Testis (tissue), 3 donors: ENCODE measurements around the gene NCAM1. TPM values are rescaled to one million over a fixed set of nuclear protein-coding genes. Genes with fewer than 3 reads are reported as not detected.

ENCODE experiments used
- DNase-seq: peaks from one replicate; pipeline ENCODE4 v3.0.0-alpha.2; 2019
- H3K27ac ChIP-seq, 2 donors: fragments of 200-600 bp; sonication (generic); one replicate each; pipeline ENCODE4 v1.5.1; 2019
- H3K27me3 ChIP-seq: fragments of 200-600 bp; sonication (generic); one replicate; pipeline ENCODE4 v1.5.1; 2019
- H3K36me3 ChIP-seq: fragments of 200-600 bp; sonication (generic); one replicate; pipeline ENCODE4 v1.5.1; 2017; ENCODE audit warnings: low read depth; ENCODE audit errors: missing control alignments
- H3K4me1 ChIP-seq: fragments of 200-600 bp; sonication (generic); one replicate; pipeline ENCODE4 v1.5.1; 2019
- H3K4me3 ChIP-seq, 2 donors: fragments of 200-600 bp; sonication (generic); one replicate each; pipeline ENCODE4 v1.5.1; 2017 to 2019
- H3K9me3 ChIP-seq: fragments of 200-600 bp; sonication (generic); one replicate; pipeline ENCODE4 v1.5.1; 2017
- CTCF ChIP-seq, 3 experiments: fragments of 450-650 bp in 2 of 3; fragments of 200-600 bp in 1 of 3; sonication (generic) in 1 of 3; IDR thresholded peaks; one replicate each; pipeline ENCODE4 v1.5.1; 2016 to 2019; ENCODE audit warnings: antibody characterized with exemption in 3 of 3, mild to moderate bottlenecking in 2 of 3, moderate library complexity in 1 of 3
- POLR2A ChIP-seq: fragments of 450-650 bp; IDR thresholded peaks from one replicate; pipeline ENCODE4 v1.6.1; 2017; ENCODE audit warnings: antibody characterized with exemption, mild to moderate bottlenecking, moderate library complexity
- WGBS, 2 donors: methylation state at CpG; one replicate each; pipeline ENCODE4 v1.1.5; 2018; 5-methylcytosine and 5-hydroxymethylcytosine counted together
- intact Hi-C: fragments of 100-400 bp; cut with DNase I; formaldehyde crosslinking; loops from one replicate; pipeline ENCODE4 v1.15.1; 2023; ENCODE audit warnings: low total_unique reads
- polyA plus RNA-seq: library from polyadenylated mRNA; stranded (reverse); fragments of 350-450 nt; fragmentation: Illumina TruSeq; extraction: RNeasy Lipid Tissue Mini Kit (QIAGEN cat#74804); gene quantifications from one replicate; pipeline ENCODE4 v1.2.3, GENCODE V29; 2014; ENCODE audit warnings: low read depth, low replicate concordance; ENCODE audit not compliant: insufficient read depth
- total RNA-seq, 2 donors: library from RNA; depleted of rRNA; stranded (reverse); fragments of >200 nt; gene quantifications; one replicate each; pipeline ENCODE4 v1.2.3, GENCODE V29; 2016

Gene NCAM1
- total and polyA plus RNA-seq, 3 donors from 2014 or later: 12.3 to 33.3 (median 13.8) TPM

- TF ChIP-seq POLR2A (no peak), CTCF (IDR thresholded peaks at IDR 0.05) (no peak)
- DNase-seq: no peak
- H3K36me3 ChIP-seq: no peaks in the 10 kb centered on the region
- H3K9me3 ChIP-seq: no peaks in the 10 kb centered on the region
- no peaks in the 10 kb centered on the region for H3K27me3 ChIP-seq
- H3K27ac ChIP-seq: no peak overlapping the region
- peaks cover 5% of the 10 kb centered on the region for H3K4me1 ChIP-seq
- H3K4me3 ChIP-seq: no peak overlapping the region
- intact Hi-C loops: no loop called here
- WGBS, 2 donors: 52 to 69% methylated on average over 8 of the region's 8 CpGs
Observed at GRCh38 chr11:113147249-113147648, 186.0 kb downstream of the NCAM1 start.

GRCh38 chr11:113148076-113148475 is 186.9 kb downstream of the NCAM1 start:
- no peak for TF ChIP-seq POLR2A
- Histone ChIP-seq H3K27me3 (no peaks in the 10 kb centered on the region), H3K4me1 (peaks cover 5% of the 10 kb centered on the region), H3K9me3 (no peaks in the 10 kb centered on the region), H3K36me3 (no peaks in the 10 kb centered on the region), H3K4me3 (no peak overlapping the region), H3K27ac (no peak overlapping the region)
- intact Hi-C loops: no loop called here
- WGBS, 2 donors: 82 to 86% methylated on average over 9 of the region's 9 CpGs
- DNase-seq: no peak

GRCh38 chr11:113148652-113149051 is 187.4 kb downstream of the NCAM1 start:
- DNase-seq: no peak
- Histone ChIP-seq H3K27ac (no peak overlapping the region), H3K4me3 (no peak overlapping the region), H3K4me1 (peaks cover 5% of the 10 kb centered on the region), H3K27me3 (no peaks in the 10 kb centered on the region), H3K9me3 (no peaks in the 10 kb centered on the region), H3K36me3 (no peaks in the 10 kb centered on the region)
- intact Hi-C loops: no loop called here
- WGBS, 2 donors: 80 to 89% methylated on average over 1 of the region's 1 CpG
- TF ChIP-seq CTCF (IDR thresholded peaks at IDR 0.05): no peak
- no peak for TF ChIP-seq POLR2A

- H3K4me1 ChIP-seq: peaks cover 5% of the 10 kb centered on the region
- no peak for DNase-seq
- no peak overlapping the region for H3K4me3 ChIP-seq
- no peak overlapping the region for H3K27ac ChIP-seq
- intact Hi-C loops: no loop called here
- 91 to 99% methylated on average over 4 of the region's 4 CpGs for WGBS, 2 donors
- no peaks in the 10 kb centered on the region for H3K27me3 ChIP-seq
- no peaks in the 10 kb centered on the region for H3K36me3 ChIP-seq
- TF ChIP-seq CTCF (IDR thresholded peaks at IDR 0.05) (no peak), POLR2A (no peak)
- H3K9me3 ChIP-seq: no peaks in the 10 kb centered on the region
Observed at GRCh38 chr11:113151521-113151920, 190.3 kb downstream of the NCAM1 start.

DNA sequence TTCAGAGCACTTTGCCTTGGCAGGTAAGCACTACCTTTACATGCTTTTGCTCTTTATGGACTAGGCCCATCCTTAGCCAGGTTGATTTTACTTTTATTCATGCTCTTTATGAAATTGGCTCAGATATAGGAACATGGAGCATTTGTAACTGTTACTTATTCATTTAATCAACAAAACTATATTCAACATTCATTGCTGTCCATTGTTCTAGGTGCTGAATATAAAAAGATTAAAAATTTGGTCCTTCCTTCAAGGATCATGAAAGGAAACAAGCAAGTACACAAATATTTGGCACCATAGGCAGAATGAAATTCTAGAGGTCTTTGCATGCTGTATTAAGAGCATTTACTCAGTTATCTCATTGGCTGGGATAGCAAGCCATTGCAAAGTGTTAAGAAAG is 191.3 kb downstream of the NCAM1 start:
- TF ChIP-seq CTCF (IDR thresholded peaks at IDR 0.05) (no peak), POLR2A (no peak)
- Histone ChIP-seq H3K27ac (no peak overlapping the region), H3K27me3 (no peaks in the 10 kb centered on the region), H3K9me3 (no peaks in the 10 kb centered on the region), H3K4me1 (no peaks in the 10 kb centered on the region), H3K36me3 (no peaks in the 10 kb centered on the region), H3K4me3 (no peak overlapping the region)
- DNase-seq: no peak
- intact Hi-C loops: no loop called here
